Endothelial cell of umbilical vein (primary cell): Measurements from ENCODE around the gene MUC5AC. TPM values are rescaled to one million over a fixed set of nuclear protein-coding genes. Genes with fewer than 3 reads are reported as not detected.

Experiments used
- BruUV-seq: library from RNA; stranded (reverse); fragments of 400-500 nt; replicated peaks from 2 replicates; lab custom pipeline; 2021; lab: Mats Ljungman, UMichigan
- CTCF ChIA-PET: fragments of 300-600, 350-600 bp; sonication (Branson Sonifier 250); formaldehyde crosslinking; loops from one replicate; lab custom pipeline; 2021; ENCODE audit warnings: antibody characterized with exemption, inconsistent platforms; lab: Charles Lee
- POLR2A ChIA-PET: fragments of 300-600, 350-600 bp; sonication (Branson Sonifier 250); formaldehyde crosslinking; loops from one replicate; lab custom pipeline; 2021; ENCODE audit warnings: antibody characterized with exemption, inconsistent platforms; lab: Charles Lee
- DNase-seq: peaks from one replicate; pipeline ENCODE4 v3.0.0-alpha.2; 2011; ENCODE audit warnings: low read depth, low spot score
- FAIRE-seq: peaks from 2 replicates; lab custom pipeline; 2011; peaks lifted over from hg19 to GRCh38; lab: Jason Lieb, UNC
- H2AFZ ChIP-seq: 2 replicates; pipeline ENCODE4 v1.6.0; 2012; ENCODE audit warnings: low read depth, low read length, control low read depth, inconsistent platforms
- H3K27ac ChIP-seq: 2 replicates; pipeline ENCODE4 v1.5.1; 2011; ENCODE audit warnings: low read depth, mild to moderate bottlenecking, control low read depth, low read length, moderate library complexity; ENCODE audit not compliant: insufficient read depth
- H3K27me3 ChIP-seq, 2 experiments: 2 replicates each; pipeline versions ENCODE4 v1.6.0 to v1.6.1; 2011; ENCODE audit warnings: low read length in 2 of 2, mixed read lengths in 1 of 2; ENCODE audit not compliant: control insufficient read depth in 2 of 2, insufficient read depth in 2 of 2
- H3K36me3 ChIP-seq, 2 experiments: 2 replicates in 1 of 2; 3 replicates in 1 of 2; pipeline ENCODE4 v1.5.1; 2011; ENCODE audit warnings: low read length in 2 of 2, mild to moderate bottlenecking in 1 of 2, moderate library complexity in 1 of 2; ENCODE audit not compliant: control insufficient read depth in 2 of 2, insufficient read depth in 2 of 2; ENCODE audit errors: extremely low read depth in 1 of 2
- H3K4me1 ChIP-seq: 3 replicates; pipeline ENCODE4 v1.5.1; 2011; ENCODE audit warnings: mild to moderate bottlenecking, low read length; ENCODE audit not compliant: control insufficient read depth, insufficient read depth; ENCODE audit errors: extremely low read depth
- H3K4me2 ChIP-seq: 2 replicates; pipeline ENCODE4 v1.6.1; 2011; ENCODE audit warnings: low read length, control low read depth, mixed read lengths; ENCODE audit not compliant: insufficient read depth
- H3K4me3 ChIP-seq, 3 experiments: fragments of 200-600 bp in 1 of 3; sonication (generic), shearing (Covaris generic) in 1 of 3; replicated peaks in 1 of 3; 2 replicates each; pipeline ENCODE4 v1.5.1; 2011 to 2016; ENCODE audit warnings: control low read depth in 3 of 3, low read length in 3 of 3, mild to moderate bottlenecking in 2 of 3, inconsistent platforms in 1 of 3, low read depth in 1 of 3, moderate library complexity in 1 of 3; ENCODE audit not compliant: insufficient read depth in 1 of 3
- H3K79me2 ChIP-seq: 2 replicates; pipeline ENCODE4 v1.6.0; 2012; ENCODE audit warnings: low read length, inconsistent platforms; ENCODE audit not compliant: control insufficient read depth, insufficient read depth
- H3K9ac ChIP-seq: replicated peaks from 2 replicates; pipeline ENCODE3; 2011; ENCODE audit warnings: low read length, control low read depth; ENCODE audit not compliant: insufficient read depth; ENCODE audit errors: extremely low read depth
- H3K9me1 ChIP-seq: replicated peaks from 3 replicates; pipeline ENCODE4 v1.6.0; 2011; ENCODE audit warnings: mild to moderate bottlenecking, low read length; ENCODE audit not compliant: control insufficient read depth, insufficient read depth; ENCODE audit errors: extremely low read depth
- H3K9me3 ChIP-seq: replicated peaks from 2 replicates; pipeline ENCODE4 v1.5.1; 2012; ENCODE audit warnings: low read length, inconsistent platforms; ENCODE audit not compliant: control insufficient read depth, insufficient read depth
- H4K20me1 ChIP-seq: replicated peaks from 2 replicates; pipeline ENCODE3; 2011; ENCODE audit warnings: mild to moderate bottlenecking, low read length; ENCODE audit not compliant: control insufficient read depth, insufficient read depth; ENCODE audit errors: extremely low read depth
- EZH2 ChIP-seq: IDR thresholded peaks from 2 replicates; pipeline ENCODE4 v1.6.1; 2012; ENCODE audit warnings: borderline replicate concordance, low read depth, mild to moderate bottlenecking, moderate library complexity, low read length, inconsistent platforms; ENCODE audit not compliant: severe bottlenecking
- FOS ChIP-seq: IDR thresholded peaks from 2 replicates; pipeline ENCODE4 v1.6.1; 2011; ENCODE audit warnings: mild to moderate bottlenecking, low read length, moderate library complexity, borderline replicate concordance; ENCODE audit not compliant: insufficient read depth
- GATA2 ChIP-seq: IDR thresholded peaks from 2 replicates; pipeline ENCODE4 v1.7.0; 2011; ENCODE audit warnings: low read depth, mild to moderate bottlenecking, moderate library complexity, mixed read lengths, low read length; ENCODE audit not compliant: insufficient read length, insufficient read depth
- JUN ChIP-seq: IDR thresholded peaks from 2 replicates; pipeline ENCODE4 v1.6.1; 2011; ENCODE audit warnings: borderline replicate concordance, low read depth; ENCODE audit not compliant: insufficient read length, insufficient read depth
- MAX ChIP-seq: IDR thresholded peaks from 2 replicates; pipeline ENCODE4 v1.6.1; 2011; ENCODE audit not compliant: insufficient read depth, insufficient read length
- MYC ChIP-seq: IDR thresholded peaks from one replicate; pipeline ENCODE4 v1.6.1; 2011; ENCODE audit warnings: mild to moderate bottlenecking, low read depth, low read length
- POLR2A ChIP-seq: IDR thresholded peaks from 2 replicates; pipeline ENCODE4 v1.6.1; 2012; ENCODE audit warnings: low read depth, mild to moderate bottlenecking, control low read depth, low read length
- POLR2AphosphoS5 ChIP-seq: IDR thresholded peaks from 2 replicates; pipeline ENCODE4 v1.6.1; 2012; ENCODE audit warnings: low read depth, mild to moderate bottlenecking, control low read depth, low read length, moderate library complexity; ENCODE audit not compliant: insufficient read depth
- dilution Hi-C: fragments of 300-500 bp; cut with MboI; formaldehyde crosslinking; loops from one replicate; pipeline ENCODE4 v1.15.0; 2019; ENCODE audit warnings: low sequenced_read_pairs; ENCODE audit not compliant: extremely low pct_ligation_motif_present
- intact Hi-C: fragments of 100-400 bp; cut with micrococcal nuclease; formaldehyde crosslinking; loops from one replicate; pipeline ENCODE4 v1.10.0; 2022
- polyA plus RNA-seq, 4 experiments: library from polyadenylated mRNA; depleted of rRNA in 3 of 4; stranded (reverse) in 3 of 4; unstranded in 1 of 4; fragments of >200 nt; gene quantifications; 2 replicates each; pipeline versions ENCODE4 v1.2.1 to v1.2.3, GENCODE V29; 2011 to 2012; ENCODE audit warnings: missing spikeins in 1 of 4
- total RNA-seq: library from RNA; stranded (reverse); gene quantifications from 2 replicates; pipeline ENCODE4 v1.2.3, GENCODE V29; 2021

MUC5AC gene
- total and polyA plus RNA-seq, 2 donors (not counting 3 experiments of a cell fraction or from before 2014, with no cell fraction given), result not detected

- H4K20me1 ChIP-seq, result no peaks in the 10 kb centered on the region
- intact Hi-C loops, result no loop called here
- POLR2A ChIA-PET, result no interaction called here
- FAIRE-seq (no peak), DNase-seq (no peak)
- TF ChIP-seq MAX (no peak), POLR2A (no peak), POLR2AphosphoS5 (no peak), EZH2 (no peak), MYC (no peak), JUN (no peak), GATA2 (no peak), FOS (no peak)
- H3K79me2 ChIP-seq, result no peaks in the 10 kb centered on the region
- dilution Hi-C loops, result no loop called here
- no peak overlapping the region for H2AFZ ChIP-seq
- no peak overlapping the region for H3K27ac ChIP-seq
- no peak overlapping the region for H3K4me3 ChIP-seq
- H3K27me3 ChIP-seq, result no peaks in the 10 kb centered on the region
- H3K9ac ChIP-seq, result no peak overlapping the region
- no peaks in the 10 kb centered on the region for H3K4me1 ChIP-seq
- H3K9me3 ChIP-seq, result no peaks in the 10 kb centered on the region
- no peak overlapping the region for H3K4me2 ChIP-seq
- H3K9me1 ChIP-seq, result no peaks in the 10 kb centered on the region
- no TSS peak for BruUV-seq
- no peaks in the 10 kb centered on the region for H3K36me3 ChIP-seq
- CTCF ChIA-PET, result no interaction called here
Observed at GRCh38 chr11:1239596-1240205, 81.9 kb downstream of the MUC5AC start.
